K562 (cell line): Measurements from ENCODE around the gene TRABD2B. TPM values are rescaled to one million over a fixed set of nuclear protein-coding genes. Genes with fewer than 3 reads are reported as not detected.
A peak's percentile ranks its signal among the peaks of the same experiment; 100 is the strongest.

ENCODE experiments used
- ATAC-seq: fragments of 200-7000 bp; cut with Tn5 transposase; 3 replicates; pipeline ENCODE4 v1.9.1; 2020; ENCODE audit warnings: moderate library complexity
- BruUV-seq: library from RNA; stranded (reverse); fragments of 400-500 nt; replicated peaks from 2 replicates; lab custom pipeline; 2021; lab: Mats Ljungman, UMichigan
- CTCF ChIA-PET: fragments of 300-600 bp; formaldehyde crosslinking; extraction: SDS; loops from one replicate; lab custom pipeline; 2021; ENCODE audit warnings: low intra/inter-chr PET ratio; lab: Yijun Ruan, JAX
- POLR2A ChIA-PET: fragments of 300-600, 350-650 bp; sonication (Branson Sonifier 250); formaldehyde crosslinking; extraction: SDS; loops from one replicate; lab custom pipeline; 2021; ENCODE audit warnings: antibody characterized with exemption, inconsistent platforms; lab: Yijun Ruan, JAX
- DNase-seq, 4 experiments: peaks; one replicate each; pipeline versions ENCODE4 v3.0.0 to v3.0.0-alpha.2; 2011 to 2018; ENCODE audit warnings: low spot score in 3 of 4, mixed read lengths in 3 of 4; ENCODE audit errors: extremely low read depth in 1 of 4
- FAIRE-seq: peaks from 2 replicates; lab custom pipeline; 2011; peaks lifted over from hg19 to GRCh38; lab: Jason Lieb, UNC
- H2AFZ ChIP-seq: 2 replicates; pipeline ENCODE4 v1.6.0; 2011; ENCODE audit warnings: low read depth, low read length, control low read depth, inconsistent platforms
- H3K27ac ChIP-seq: fragments of 200-600 bp; 3 replicates; pipeline ENCODE4 v1.8.0; 2011; ENCODE audit warnings: low read depth, mild to moderate bottlenecking, control low read depth, inconsistent platforms, low read length, moderate library complexity, mixed read lengths; ENCODE audit errors: extremely low read depth
- H3K27me3 ChIP-seq, 2 experiments: fragments of 300-600 bp in 1 of 2; 2 replicates in 1 of 2; 3 replicates in 1 of 2; pipeline versions ENCODE4 v1.6.0 to v1.8.0; 2011; ENCODE audit warnings: inconsistent platforms in 2 of 2, low read length in 2 of 2, mild to moderate bottlenecking in 1 of 2, mixed read lengths in 1 of 2, moderate library complexity in 1 of 2; ENCODE audit not compliant: control insufficient read depth in 2 of 2, insufficient read depth in 2 of 2
- H3K36me3 ChIP-seq: fragments of 300-600 bp; 3 replicates; pipeline ENCODE4 v1.8.0; 2011; ENCODE audit warnings: mild to moderate bottlenecking, low read length, inconsistent platforms; ENCODE audit not compliant: control insufficient read depth, insufficient read depth
- H3K4me1 ChIP-seq, 2 experiments: fragments of 200-600 bp in 1 of 2; replicated peaks in 1 of 2; 2 replicates in 1 of 2; 3 replicates in 1 of 2; pipeline versions ENCODE4 v1.5.1 to v1.8.0; 2011; ENCODE audit warnings: inconsistent platforms in 2 of 2, low read length in 2 of 2, mild to moderate bottlenecking in 1 of 2, mixed read lengths in 1 of 2, moderate library complexity in 1 of 2; ENCODE audit not compliant: control insufficient read depth in 2 of 2, insufficient read depth in 2 of 2
- H3K4me2 ChIP-seq: 2 replicates; pipeline ENCODE4 v1.6.1; 2011; ENCODE audit warnings: low read length, control low read depth, inconsistent platforms, mixed read lengths; ENCODE audit not compliant: insufficient read depth
- H3K4me3 ChIP-seq: fragments of 200-600 bp; sonication (generic), shearing (Covaris generic); 2 replicates; pipeline ENCODE4 v1.5.1; 2016; ENCODE audit warnings: control low read depth, inconsistent platforms
- H3K79me2 ChIP-seq: fragments of 200-600 bp; 3 replicates; pipeline ENCODE4 v1.8.0; 2011; ENCODE audit warnings: low read length, inconsistent platforms; ENCODE audit not compliant: control insufficient read depth, insufficient read depth
- H3K9ac ChIP-seq, 2 experiments: 2 replicates each; pipeline versions ENCODE4 v1.6.0 to v1.6.1; 2011; ENCODE audit warnings: low read depth in 2 of 2, low read length in 2 of 2, control low read depth in 1 of 2, inconsistent platforms in 1 of 2, mild to moderate bottlenecking in 1 of 2, mixed read lengths in 1 of 2; ENCODE audit not compliant: insufficient read depth in 1 of 2
- H3K9me1 ChIP-seq: one replicate; pipeline ENCODE4 v1.6.0; 2011; ENCODE audit warnings: inconsistent platforms, mild to moderate bottlenecking, low read length, moderate library complexity; ENCODE audit not compliant: control insufficient read depth, insufficient read depth
- H3K9me3 ChIP-seq: replicated peaks from 2 replicates; pipeline ENCODE4 v1.5.1; 2011; ENCODE audit warnings: low read depth, low read length, inconsistent platforms; ENCODE audit not compliant: control insufficient read depth, insufficient read depth
- H4K20me1 ChIP-seq: replicated peaks from 2 replicates; pipeline ENCODE4 v1.6.1; 2011; ENCODE audit warnings: low read length, inconsistent platforms, mixed read lengths; ENCODE audit not compliant: control insufficient read depth, insufficient read depth
- MGA ChIP-seq: fragments of 450-650 bp; IDR thresholded peaks from 2 replicates; pipeline ENCODE4 v1.6.1; 2016; ENCODE audit warnings: mild to moderate bottlenecking, moderate library complexity
- U2AF2 ChIP-seq: fragments of 200-400 bp; formaldehyde crosslinking; optimal IDR thresholded peaks from 2 replicates; pipeline ENCODE3; 2017; ENCODE audit warnings: low read depth, mild to moderate bottlenecking, low read length
- UBTF ChIP-seq, 2 experiments: IDR thresholded peaks; 2 replicates each; pipeline ENCODE4 v1.6.1; 2012; ENCODE audit warnings: improper control_type of control experiment in 2 of 2, low read depth in 2 of 2, low read length in 2 of 2, borderline replicate concordance in 1 of 2
- YY1 ChIP-seq, 3 experiments: IDR thresholded peaks; 2 replicates each; pipeline ENCODE4 v1.6.1; 2011; ENCODE audit warnings: low read length in 2 of 3, mild to moderate bottlenecking in 2 of 3, moderate library complexity in 2 of 3, borderline replicate concordance in 1 of 3, control low read depth in 1 of 3, low read depth in 1 of 3; ENCODE audit not compliant: insufficient read depth in 3 of 3, insufficient replicate concordance in 2 of 3, control insufficient read depth in 1 of 3, insufficient read length in 1 of 3; ENCODE audit errors: extremely low read depth in 1 of 3
- ZNF212 ChIP-seq: fragments of 450-650 bp; formaldehyde crosslinking; IDR thresholded peaks from 2 replicates; pipeline ENCODE4 v1.4.0; 2020; ENCODE audit warnings: mild to moderate bottlenecking
- ZNF316 ChIP-seq: fragments of 450-650 bp; IDR thresholded peaks from 2 replicates; pipeline ENCODE4 v1.6.1; 2016
- WGBS: fragments of 100-300 bp; shearing (Covaris generic); methylation state at CpG from one replicate; pipeline ENCODE4 v1.1.6; 2016; ENCODE audit warnings: low coverage, mixed read lengths; ENCODE audit not compliant: insufficient coverage; ENCODE audit errors: missing lambda C conversion rate; 5-methylcytosine and 5-hydroxymethylcytosine counted together
- in situ Hi-C: fragments of 300-500 bp; cut with MboI; formaldehyde crosslinking; loops from 4 replicates; pipeline ENCODE4 v1.15.0; 2018; ENCODE audit warnings: inconsistent platforms, mixed read lengths
- intact Hi-C: fragments of 100-400 bp; cut with micrococcal nuclease; formaldehyde crosslinking; loops from 2 replicates; pipeline ENCODE4 v1.14.2; 2022
- polyA plus RNA-seq, 8 experiments: library from polyadenylated mRNA; depleted of rRNA in 4 of 8; stranded (reverse) in 5 of 8; unstranded in 3 of 8; fragments of >200 nt; fragmentation: Nextera tagmentation in 2 of 8; fragmentation: Illumina TruSeq in 1 of 8; extraction: Ambion mirVana in 2 of 8; extraction: Trizol in 1 of 8; gene quantifications; 2 replicates each; pipeline versions ENCODE4 v1.2.1 to v1.2.3, GENCODE V29; 2011 to 2014; ENCODE audit warnings: inconsistent platforms in 1 of 8, missing spikeins in 1 of 8
- total RNA-seq, 7 experiments: library from RNA; depleted of rRNA in 6 of 7; stranded (reverse); fragments of >200 nt in 6 of 7; fragmentation: Illumina TruSeq in 2 of 7; extraction: Trizol in 2 of 7; gene quantifications; 2 replicates each; pipeline versions ENCODE4 v1.2.1 to v1.2.3, GENCODE V29; 2011 to 2021; ENCODE audit warnings: low replicate concordance in 1 of 7

Gene TRABD2B
- total and polyA plus RNA-seq, 9 of the 15 experiments (the other 6 are each of a cell fraction or from before 2014, with no cell fraction given), result not detected

GRCh38 chr1:47725000-47725473 lies 272.1 kb downstream of the TRABD2B start:
- no TSS peak for BruUV-seq
- Histone ChIP-seq H3K4me3 (no peak overlapping the region), H3K27me3 (peaks cover 18 to 65% of the 10 kb centered on the region in 2 experiments), H3K9ac (no peak overlapping the region), H3K9me1 (no peaks in the 10 kb centered on the region), H3K4me2 (no peak overlapping the region), H4K20me1 (peaks cover 18% of the 10 kb centered on the region), H3K79me2 (no peaks in the 10 kb centered on the region), H3K27ac (no peak overlapping the region), H3K4me1 (peaks cover 0 to 10% of the 10 kb centered on the region in 2 experiments; a peak in 1 of 5 replicates), H3K36me3 (no peaks in the 10 kb centered on the region), H3K9me3 (no peaks in the 10 kb centered on the region), H2AFZ (no peak overlapping the region)
- CTCF ChIA-PET, result interaction anchor here (1.1 to 1.2 kb wide), 2 partner anchors 198 to 293 kb away, joined by 5 read pairs; no protein-coding TSS in a partner anchor
- peak; percentile 64 for ATAC-seq
- FAIRE-seq, result no peak
- peak in 2 of 4 experiments; percentile 40 to 47 for DNase-seq
- in situ Hi-C loops, result no loop called here
- intact Hi-C loops, result loop anchor here (5.0 kb wide), 2 partner anchors 273 to 288 kb away; partner anchors contain the start of gene FOXD2
- POLR2A ChIA-PET, result no interaction called here
- WGBS, result 6% methylated on average over 31 of the region's 45 CpGs
- TF ChIP-seq ZNF316 (no peak), UBTF (IDR thresholded peaks at IDR 0.05; ENCODE audit: borderline replicate concordance in 1 of 2, low read depth in 2 of 2, low read length in 2 of 2) (0 out of 4 replicates have a peak, but pooled peaks of 1 of the 2 experiments have one; percentile 30), MGA (no peak), ZNF212 (no peak), YY1 (IDR thresholded peaks at IDR 0.05; ENCODE audit: borderline replicate concordance in 1 of 3, control insufficient read depth in 1 of 3, extremely low read depth in 1 of 3, insufficient read depth in 3 of 3, insufficient read length in 1 of 3, insufficient replicate concordance in 2 of 3, low read depth in 1 of 3, low read length in 2 of 3) (peak in 1 of 3 experiments; percentile 47), U2AF2 (no peak)
